Loucy (cell line): Measurements from ENCODE around the gene CACNA1A.

Experiments used
- H2AFZ ChIP-seq: fragments of 200-600 bp; sonication (generic); 2 replicates; pipeline ENCODE4 v1.6.0; 2016; ENCODE audit warnings: antibody characterized with exemption, mild to moderate bottlenecking, low read length, moderate library complexity
- H3F3A ChIP-seq: fragments of 200-600 bp; 2 replicates; pipeline ENCODE4 v1.6.0; 2016; ENCODE audit warnings: antibody characterized with exemption, low read depth, mild to moderate bottlenecking
- H3K27me3 ChIP-seq: fragments of 200-600 bp; sonication (generic); 2 replicates; pipeline ENCODE4 v1.6.1; 2014; ENCODE audit warnings: low read length, mild to moderate bottlenecking; ENCODE audit not compliant: insufficient read depth, poor library complexity, severe bottlenecking
- H3K36me3 ChIP-seq: fragments of 200-600 bp; sonication (generic); 2 replicates; pipeline ENCODE4 v1.6.1; 2016; ENCODE audit warnings: low read length; ENCODE audit not compliant: insufficient read depth
- H3K4me1 ChIP-seq: fragments of 200-600 bp; sonication (generic); 2 replicates; pipeline ENCODE4 v1.5.1; 2014; ENCODE audit warnings: low read length, mild to moderate bottlenecking; ENCODE audit not compliant: insufficient read depth, poor library complexity, severe bottlenecking
- H3K4me2 ChIP-seq: fragments of 200-600 bp; sonication (generic); 2 replicates; pipeline ENCODE4 v1.6.0; 2014; ENCODE audit warnings: antibody characterized with exemption, low read length, low read depth, mild to moderate bottlenecking; ENCODE audit not compliant: poor library complexity, severe bottlenecking
- H3K4me3 ChIP-seq: fragments of 200-600 bp; sonication (generic); 2 replicates; pipeline ENCODE4 v1.5.1; 2014; ENCODE audit warnings: low read length, mild to moderate bottlenecking, mixed read lengths; ENCODE audit not compliant: poor library complexity, severe bottlenecking
- H3K79me2 ChIP-seq: fragments of 200-600 bp; sonication (generic); 2 replicates; pipeline ENCODE4 v1.6.1; 2014; ENCODE audit warnings: low read length; ENCODE audit not compliant: insufficient read depth
- H3K9ac ChIP-seq: fragments of 200-600 bp; sonication (generic); 2 replicates; pipeline ENCODE4 v1.6.0; 2014; ENCODE audit warnings: mild to moderate bottlenecking, low read depth, low read length, moderate library complexity; ENCODE audit not compliant: poor library complexity, severe bottlenecking
- H3K9me2 ChIP-seq: fragments of 200-600 bp; sonication (generic); replicated peaks from 2 replicates; pipeline ENCODE4 v1.6.1; 2016; ENCODE audit warnings: low read depth, low read length, mixed read lengths
- H3K9me3 ChIP-seq: fragments of 200-600 bp; sonication (generic); 2 replicates; pipeline ENCODE4 v1.6.1; 2014; ENCODE audit warnings: mild to moderate bottlenecking, antibody characterized with exemption, low read length, low read depth; ENCODE audit not compliant: insufficient read depth
- H4K20me1 ChIP-seq: fragments of 200-600 bp; sonication (generic); 2 replicates; pipeline ENCODE4 v1.6.0; 2014; ENCODE audit warnings: antibody characterized with exemption, low read length, mild to moderate bottlenecking; ENCODE audit not compliant: insufficient read depth, poor library complexity, severe bottlenecking
- CTCF ChIP-seq: fragments of 200-600 bp; sonication (generic); conservative IDR thresholded peaks from 2 replicates; pipeline ENCODE4 v1.5.1; 2014; ENCODE audit warnings: mild to moderate bottlenecking, antibody characterized with exemption, low read length
- EZH2phosphoT487 ChIP-seq: fragments of 200-600 bp; IDR thresholded peaks from 2 replicates; pipeline ENCODE4 v1.6.1; 2018; ENCODE audit warnings: antibody characterized with exemption, mild to moderate bottlenecking, moderate library complexity, borderline replicate concordance

CACNA1A gene

GRCh38 chr19:13208672-13209483 lies 297.4 kb downstream of the CACNA1A start:
- H2AFZ ChIP-seq: no peak overlapping the region
- TF ChIP-seq CTCF (no peak), EZH2phosphoT487 (no peak)
- H3K27me3 ChIP-seq: no peaks in the 10 kb centered on the region
- H3K79me2 ChIP-seq: no peaks in the 10 kb centered on the region
- H3K4me1 ChIP-seq: no peaks in the 10 kb centered on the region
- no peaks in the 10 kb centered on the region for H3K9me3 ChIP-seq
- H3K4me3 ChIP-seq: no peak overlapping the region
- no peaks in the 10 kb centered on the region for H4K20me1 ChIP-seq
- H3K36me3 ChIP-seq: no peaks in the 10 kb centered on the region
- no peaks in the 10 kb centered on the region for H3F3A ChIP-seq
- no peak overlapping the region for H3K9ac ChIP-seq
- H3K9me2 ChIP-seq: no peaks in the 10 kb centered on the region
- no peak overlapping the region for H3K4me2 ChIP-seq

DNA sequence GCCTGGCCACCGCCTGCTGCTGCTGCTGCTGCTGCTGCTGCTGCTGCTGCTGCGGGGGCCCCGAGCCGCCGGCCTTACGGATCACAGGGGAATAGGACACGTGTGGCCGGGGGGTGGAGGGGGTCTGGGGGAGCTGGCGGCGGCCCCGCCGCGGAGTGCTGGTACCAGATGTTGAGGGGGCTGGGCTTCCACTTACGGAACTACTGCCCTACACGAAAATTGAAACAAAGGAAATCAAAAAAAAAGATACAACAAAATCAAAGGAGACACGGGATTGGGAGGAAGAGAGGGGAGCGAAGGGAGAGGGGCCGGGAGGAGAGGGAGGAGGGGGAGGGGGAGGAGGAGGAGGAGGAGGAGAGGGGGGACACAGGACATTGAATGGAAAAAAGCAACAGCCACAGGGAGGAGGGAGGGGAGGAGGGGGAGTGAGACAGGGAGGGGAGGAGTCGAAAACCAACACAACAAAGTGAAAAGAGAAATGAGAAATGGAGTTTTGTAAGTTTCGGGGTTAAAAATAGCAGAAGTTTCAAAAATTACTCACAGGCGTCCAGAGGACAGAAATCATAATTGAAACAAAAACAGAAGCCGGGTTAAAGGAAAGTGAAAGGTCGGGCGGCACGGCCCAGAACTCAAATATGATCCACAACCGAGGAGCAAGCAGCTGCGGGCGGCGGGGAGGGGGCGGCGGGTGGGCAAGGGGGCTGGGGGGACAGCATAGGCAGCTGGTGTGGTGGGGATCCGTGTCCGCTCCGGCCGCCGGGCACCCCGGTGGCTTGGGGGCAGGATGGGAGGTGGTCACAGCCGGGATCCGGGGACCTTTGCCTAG lies 298.2 kb downstream of the CACNA1A start:
- Histone ChIP-seq H3K4me2 (peak overlapping the region; percentile 42), H3K9ac (peak overlapping the region; percentile 73), H3K4me1 (no peaks in the 10 kb centered on the region)

More for the DNA sequence above, 298.2 kb downstream of the CACNA1A start:
- Histone ChIP-seq H4K20me1 (no peaks in the 10 kb centered on the region), H3F3A (no peaks in the 10 kb centered on the region), H3K27me3 (no peaks in the 10 kb centered on the region), H2AFZ (no peak overlapping the region), H3K4me3 (peak overlapping the region; percentile 67), H3K79me2 (no peaks in the 10 kb centered on the region), H3K9me2 (no peaks in the 10 kb centered on the region), H3K36me3 (no peaks in the 10 kb centered on the region), H3K9me3 (no peaks in the 10 kb centered on the region)
- TF ChIP-seq EZH2phosphoT487 (no peak), CTCF (no peak)
